Measurements from ENCODE around the gene WIF1.

Gene WIF1

GRCh38 chr12:65156366-65156841 lies 35.3 kb upstream of the WIF1 start:
- no peak overlapping the region for H3K27ac ChIP-seq (ENCODE audit: extremely low read depth, low read depth, low read length)
- TF ChIP-seq ZBTB10 (tag by site-specific recombination; IDR thresholded peaks at IDR 0.05): no peak
- TF ChIP-seq ZEB2 (tag by site-specific recombination; IDR thresholded peaks at IDR 0.05): no peak
- no peak for TF ChIP-seq ZNF394 (tag by site-specific recombination; IDR thresholded peaks at IDR 0.05; ENCODE audit: borderline replicate concordance)
- TF ChIP-seq ZNF623 (tag by site-specific recombination; IDR thresholded peaks at IDR 0.05): no peak
- TF ChIP-seq ZNF518A (tag by site-specific recombination; conservative IDR thresholded peaks at IDR 0.05; ENCODE audit: low read depth): no peak
- TF ChIP-seq PRDM2 (tag by site-specific recombination; IDR thresholded peaks at IDR 0.05; ENCODE audit: borderline replicate concordance): no peak
- TF ChIP-seq ZNF16 (tag by site-specific recombination; IDR thresholded peaks at IDR 0.05; ENCODE audit: low read depth): no peak
- no peak for TF ChIP-seq ZNF157 (tag by site-specific recombination; IDR thresholded peaks at IDR 0.05)
- no peak for TF ChIP-seq ZNF211 (tag by site-specific recombination; IDR thresholded peaks at IDR 0.05; ENCODE audit: low read depth)
- no peak for TF ChIP-seq ZNF664 (tag by site-specific recombination; IDR thresholded peaks at IDR 0.05)
- no peak for TF ChIP-seq ZBTB17 (tag by site-specific recombination; IDR thresholded peaks at IDR 0.05)
- no peak for TF ChIP-seq HIC1 (tag by site-specific recombination; IDR thresholded peaks at IDR 0.05)
- no peak for TF ChIP-seq ZBTB48 (tag by site-specific recombination; IDR thresholded peaks at IDR 0.05)
- TF ChIP-seq ZNF114 (tag by site-specific recombination; IDR thresholded peaks at IDR 0.05): no peak
- no peak for TF ChIP-seq OVOL3 (tag by site-specific recombination; IDR thresholded peaks at IDR 0.05)
- POLR2A ChIA-PET: no interaction called here
- no peaks in the 10 kb centered on the region for H3K36me3 ChIP-seq (ENCODE audit: control insufficient read depth in 2 of 2, insufficient read depth in 1 of 2, low read length in 2 of 2)
- H3K4me1 ChIP-seq (ENCODE audit: control insufficient read depth, insufficient read depth, low read length): no peaks in the 10 kb centered on the region
- H3K9me3 ChIP-seq (ENCODE audit: control insufficient read depth, insufficient read depth, low read depth, low read length): no peaks in the 10 kb centered on the region
- H3K4me3 ChIP-seq (ENCODE audit: low read depth, low read length): no peak overlapping the region
- CTCF ChIA-PET: no interaction called here

All from HEK293 (cell line).